Tibial nerve (tissue), 4 donors: ENCODE results near the gene DNAJC5.

ENCODE experiments used
- EP300 ChIP-seq, 2 donors: sonication (generic); formaldehyde crosslinking; IDR thresholded peaks; one replicate each; pipeline ENCODE4 v1.6.1; 2017; ENCODE audit warnings: antibody characterized with exemption in 2 of 2, mild to moderate bottlenecking in 1 of 2
- POLR2A ChIP-seq, 2 donors: fragments of 450-650 bp; IDR thresholded peaks; one replicate each; pipeline ENCODE4 v1.6.1; 2017; ENCODE audit warnings: antibody characterized with exemption in 2 of 2, mild to moderate bottlenecking in 2 of 2, moderate library complexity in 2 of 2
- TF ChIP-seq, protein P1 (sequence below), 5 experiments: fragments of 200-600 bp in 3 of 5; fragments of 450-650 bp in 2 of 5; sonication (generic) in 3 of 5; IDR thresholded peaks; one replicate each; pipeline ENCODE4 v1.5.1; 2016 to 2019; ENCODE audit warnings: antibody characterized with exemption in 5 of 5, mild to moderate bottlenecking in 3 of 5, moderate library complexity in 2 of 5

DNA sequence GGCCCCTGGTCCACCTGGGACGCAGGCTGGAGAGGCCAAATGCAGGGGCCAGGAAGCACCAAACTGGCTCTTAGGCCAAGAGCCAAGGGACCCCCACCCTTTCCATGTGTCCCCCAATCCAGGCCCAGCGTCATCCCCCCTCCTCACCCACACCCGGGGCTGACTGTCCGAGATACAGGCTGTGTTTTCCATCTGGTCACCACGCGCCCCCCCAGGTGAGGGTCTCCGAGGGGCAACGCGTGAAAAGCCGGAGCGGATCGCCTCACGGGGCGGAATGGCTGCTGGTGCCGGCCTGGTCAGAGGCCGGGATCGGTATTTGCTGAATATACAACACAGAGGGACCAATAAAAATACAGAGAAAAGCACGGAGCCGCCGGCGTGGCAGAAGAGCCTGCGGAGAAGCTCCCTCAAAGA is 38.8 kb upstream of the DNAJC5 start:
- TF ChIP-seq, protein P1, sequence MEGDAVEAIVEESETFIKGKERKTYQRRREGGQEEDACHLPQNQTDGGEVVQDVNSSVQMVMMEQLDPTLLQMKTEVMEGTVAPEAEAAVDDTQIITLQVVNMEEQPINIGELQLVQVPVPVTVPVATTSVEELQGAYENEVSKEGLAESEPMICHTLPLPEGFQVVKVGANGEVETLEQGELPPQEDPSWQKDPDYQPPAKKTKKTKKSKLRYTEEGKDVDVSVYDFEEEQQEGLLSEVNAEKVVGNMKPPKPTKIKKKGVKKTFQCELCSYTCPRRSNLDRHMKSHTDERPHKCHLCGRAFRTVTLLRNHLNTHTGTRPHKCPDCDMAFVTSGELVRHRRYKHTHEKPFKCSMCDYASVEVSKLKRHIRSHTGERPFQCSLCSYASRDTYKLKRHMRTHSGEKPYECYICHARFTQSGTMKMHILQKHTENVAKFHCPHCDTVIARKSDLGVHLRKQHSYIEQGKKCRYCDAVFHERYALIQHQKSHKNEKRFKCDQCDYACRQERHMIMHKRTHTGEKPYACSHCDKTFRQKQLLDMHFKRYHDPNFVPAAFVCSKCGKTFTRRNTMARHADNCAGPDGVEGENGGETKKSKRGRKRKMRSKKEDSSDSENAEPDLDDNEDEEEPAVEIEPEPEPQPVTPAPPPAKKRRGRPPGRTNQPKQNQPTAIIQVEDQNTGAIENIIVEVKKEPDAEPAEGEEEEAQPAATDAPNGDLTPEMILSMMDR (IDR thresholded peaks at IDR 0.05), result no peak
- TF ChIP-seq POLR2A (IDR thresholded peaks at IDR 0.05) (no peak), EP300 (IDR thresholded peaks at IDR 0.05) (no peak)
